Spinal cord (tissue), 10 donors: Measurements from ENCODE around the gene TAAR9. TPM values are rescaled to one million over a fixed set of nuclear protein-coding genes. Genes with fewer than 3 reads are reported as not detected.

Experiments
- DNase-seq, 6 donors: peaks; one replicate each; pipeline versions ENCODE4 v3.0.0 to v3.0.0-alpha.2; 2013 to 2015; ENCODE audit warnings: low spot score in 6 of 6, low read depth in 4 of 6
- H3K27ac ChIP-seq: one replicate; pipeline ENCODE4 v1.5.1; 2013; ENCODE audit warnings: low read depth, low read length, control low read depth
- H3K27me3 ChIP-seq: one replicate; pipeline ENCODE4 v1.6.1; 2013; ENCODE audit warnings: low read length; ENCODE audit not compliant: control insufficient read depth, insufficient read depth
- H3K36me3 ChIP-seq: one replicate; pipeline ENCODE4 v1.6.1; 2013; ENCODE audit warnings: low read length; ENCODE audit not compliant: control insufficient read depth, insufficient read depth
- H3K4me1 ChIP-seq: one replicate; pipeline ENCODE4 v1.6.1; 2013; ENCODE audit warnings: low read length; ENCODE audit not compliant: control insufficient read depth, insufficient read depth
- H3K4me3 ChIP-seq: one replicate; pipeline ENCODE4 v1.5.1; 2013; ENCODE audit warnings: low read depth, low read length, control low read depth
- H3K9me3 ChIP-seq: one replicate; pipeline ENCODE4 v1.6.1; 2013; ENCODE audit warnings: low read length; ENCODE audit not compliant: control insufficient read depth, insufficient read depth
- WGBS: methylation state at CpG from one replicate; pipeline ENCODE4 v1.1.5; 2013; ENCODE audit warnings: missing lambda C conversion rate; ENCODE audit not compliant: insufficient coverage; 5-methylcytosine and 5-hydroxymethylcytosine counted together
- long read RNA-seq, 4 donors: transcript quantifications; one replicate each; lab custom pipeline, GENCODE V29; 2026
- polyA plus RNA-seq, 2 donors: library from polyadenylated mRNA; unstranded; fragments of 120-200 nt; gene quantifications; one replicate each; pipeline ENCODE4 v1.2.1, GENCODE V29; 2013; ENCODE audit not compliant: insufficient read length in 2 of 2
- total RNA-seq, 2 donors: library from RNA; depleted of rRNA in 1 of 2; stranded (reverse); fragments of 120-200 nt in 1 of 2; fragments of >200 nt in 1 of 2; gene quantifications; one replicate each; pipeline versions ENCODE4 v1.2.3 to v1.2.4, GENCODE V29; 2013 to 2014
- donor health status: healthy.

The TAAR9 gene
- total RNA-seq = not detected
- polyA plus RNA-seq = not detected
- long read RNA-seq, donor 1 = 0 reads
- long read RNA-seq, donor 2 = 0 reads
- long read RNA-seq, donor 3 = 0 reads
- long read RNA-seq, donor 4 = 0 reads

- no peak within 1 kb of the TSS for H3K4me3 ChIP-seq
- no peak within 1 kb of the TSS for H3K27ac ChIP-seq
- no CpG with 5 or more reads among the region's 4 CpGs for WGBS
- no peaks in the 10 kb centered on the region for H3K4me1 ChIP-seq
- H3K27me3 ChIP-seq = no peaks in the 10 kb centered on the region
- no peaks in the 10 kb centered on the region for H3K36me3 ChIP-seq
- no peaks in the 10 kb centered on the region for H3K9me3 ChIP-seq
- DNase-seq = no peak
These were observed at the start of gene TAAR9 for GRCh38 chr6:132537977-132538376. Gene TAAR9 (plus strand): TSS chr6:132538277. CDS start chr6:132538290, 13 bp downstream.

- H3K27me3 ChIP-seq = no peaks in the 10 kb centered on the region
- no peak overlapping the region for H3K27ac ChIP-seq
- DNase-seq = no peak
- 100% methylated on average over 1 of the region's 4 CpGs for WGBS
- H3K9me3 ChIP-seq = no peaks in the 10 kb centered on the region
- H3K4me1 ChIP-seq = peaks cover 5% of the 10 kb centered on the region
- no peaks in the 10 kb centered on the region for H3K36me3 ChIP-seq
- H3K4me3 ChIP-seq = no peak overlapping the region
These were observed 48.7 kb upstream of the TAAR9 start for GRCh38 chr6:132489376-132489775.

GRCh38 chr6:132490024-132490423 is 48.1 kb upstream of the TAAR9 start:
- peaks cover 5% of the 10 kb centered on the region for H3K4me1 ChIP-seq
- H3K36me3 ChIP-seq = no peaks in the 10 kb centered on the region
- DNase-seq = no peak
- H3K27ac ChIP-seq = no peak overlapping the region
- no peaks in the 10 kb centered on the region for H3K9me3 ChIP-seq
- WGBS = 69% methylated on average over 4 of the region's 6 CpGs
- H3K4me3 ChIP-seq = no peak overlapping the region
- H3K27me3 ChIP-seq = no peaks in the 10 kb centered on the region

- Histone ChIP-seq H3K27ac (no peak overlapping the region), H3K36me3 (no peaks in the 10 kb centered on the region), H3K9me3 (no peaks in the 10 kb centered on the region), H3K4me3 (no peak overlapping the region), H3K4me1 (peaks cover 5% of the 10 kb centered on the region), H3K27me3 (no peaks in the 10 kb centered on the region)
- WGBS = 92% methylated on average over 3 of the region's 10 CpGs
- no peak for DNase-seq
These were observed 47.4 kb upstream of the TAAR9 start for GRCh38 chr6:132490478-132491204.

GRCh38 chr6:132491303-132491702 is 46.8 kb upstream of the TAAR9 start:
- no peak overlapping the region for H3K27ac ChIP-seq
- H3K36me3 ChIP-seq = no peaks in the 10 kb centered on the region
- no peaks in the 10 kb centered on the region for H3K27me3 ChIP-seq
- 75% methylated on average over 5 of the region's 5 CpGs for WGBS
- no peak for DNase-seq
- no peaks in the 10 kb centered on the region for H3K9me3 ChIP-seq
- no peak overlapping the region for H3K4me3 ChIP-seq
- peaks cover 5% of the 10 kb centered on the region for H3K4me1 ChIP-seq

GRCh38 chr6:132491881-132492280 is 46.2 kb upstream of the TAAR9 start:
- Histone ChIP-seq H3K27me3 (no peaks in the 10 kb centered on the region), H3K4me3 (no peak overlapping the region), H3K4me1 (peaks cover 5% of the 10 kb centered on the region), H3K27ac (no peak overlapping the region), H3K9me3 (no peaks in the 10 kb centered on the region), H3K36me3 (no peaks in the 10 kb centered on the region)
- 79% methylated on average over 1 of the region's 1 CpG for WGBS
- no peak for DNase-seq

GRCh38 chr6:132494954-132495353 is 43.1 kb upstream of the TAAR9 start:
- Histone ChIP-seq H3K27me3 (no peaks in the 10 kb centered on the region), H3K4me3 (no peak overlapping the region), H3K27ac (no peak overlapping the region), H3K4me1 (peaks cover 5% of the 10 kb centered on the region), H3K36me3 (peaks cover 4% of the 10 kb centered on the region), H3K9me3 (no peaks in the 10 kb centered on the region)
- no CpG with 5 or more reads among the region's 2 CpGs for WGBS
- DNase-seq = no peak

GRCh38 chr6:132495604-132496079 is 42.4 kb upstream of the TAAR9 start:
- Histone ChIP-seq H3K27ac (no peak overlapping the region), H3K4me3 (no peak overlapping the region)
- WGBS = no CpG with 5 or more reads among the region's 2 CpGs

GRCh38 chr6:132496519-132497180 is 41.4 kb upstream of the TAAR9 start:
- no peaks in the 10 kb centered on the region for H3K4me1 ChIP-seq
- peaks cover 6% of the 10 kb centered on the region for H3K36me3 ChIP-seq
- H3K4me3 ChIP-seq = no peak overlapping the region
- no CpG with 5 or more reads among the region's 4 CpGs for WGBS
- H3K27ac ChIP-seq = no peak overlapping the region
- no peaks in the 10 kb centered on the region for H3K9me3 ChIP-seq
- DNase-seq = no peak
- H3K27me3 ChIP-seq = no peaks in the 10 kb centered on the region

More at GRCh38 chr6:132495604-132496079, 42.4 kb upstream of the TAAR9 start:
- no peak for DNase-seq
- H3K27me3 ChIP-seq = no peaks in the 10 kb centered on the region
- H3K9me3 ChIP-seq = no peaks in the 10 kb centered on the region
- H3K36me3 ChIP-seq = peaks cover 6% of the 10 kb centered on the region
- peaks cover 3% of the 10 kb centered on the region for H3K4me1 ChIP-seq
